H1 (cell line): ENCODE measurements around the gene CD276. TPM values are rescaled to one million over a fixed set of nuclear protein-coding genes. Genes with fewer than 3 reads are reported as not detected.

Experiments
- CBX8 ChIP-seq: fragments of 300-800, 300-1000 bp; sonication (generic); IDR thresholded peaks from 2 replicates; pipeline ENCODE4 v1.7.1; 2016; ENCODE audit warnings: low read depth, low read length, borderline replicate concordance
- EGR1 ChIP-seq: IDR thresholded peaks from 2 replicates; pipeline ENCODE4 v1.6.1; 2011; ENCODE audit warnings: low read depth, low read length, borderline replicate concordance
- HDAC2 ChIP-seq, 2 experiments: fragments of 300-600 bp in 1 of 2; sonication (generic) in 1 of 2; IDR thresholded peaks; 2 replicates each; pipeline ENCODE4 v1.6.1; 2011 to 2012; ENCODE audit warnings: low read depth in 2 of 2, low read length in 2 of 2, mild to moderate bottlenecking in 2 of 2, moderate library complexity in 2 of 2, borderline replicate concordance in 1 of 2, inconsistent platforms in 1 of 2
- JUN ChIP-seq: IDR thresholded peaks from 2 replicates; pipeline ENCODE4 v1.6.1; 2011; ENCODE audit warnings: low read depth, mild to moderate bottlenecking, improper control_type of control experiment, low read length
- SIRT6 ChIP-seq: IDR thresholded peaks from one replicate; pipeline ENCODE4 v1.7.1; 2012; ENCODE audit warnings: low read length, inconsistent platforms
- SP2 ChIP-seq: IDR thresholded peaks from 2 replicates; pipeline ENCODE4 v1.6.1; 2012; ENCODE audit warnings: mild to moderate bottlenecking, low read length, inconsistent platforms
- SRF ChIP-seq: IDR thresholded peaks from 2 replicates; pipeline ENCODE4 v1.6.1; 2011; ENCODE audit warnings: mild to moderate bottlenecking, low read depth, low read length, moderate library complexity
- TEAD4 ChIP-seq: IDR thresholded peaks from 2 replicates; pipeline ENCODE4 v1.6.1; 2012; ENCODE audit warnings: low read depth, low read length, inconsistent platforms, mixed read lengths
- YY1 ChIP-seq: IDR thresholded peaks from 2 replicates; pipeline ENCODE4 v1.6.1; 2011; ENCODE audit warnings: low read depth, mild to moderate bottlenecking, low read length
- polyA plus RNA-seq, 7 experiments: library from polyadenylated mRNA; depleted of rRNA in 3 of 7; stranded (reverse) in 5 of 7; unstranded in 2 of 7; fragments of >200 nt in 5 of 7; fragments of 200-250 nt in 2 of 7; gene quantifications; 1 replicate in 5 of 7; 2 replicates in 1 of 7; 4 replicates in 1 of 7; pipeline versions ENCODE4 v1.2.1 to v1.2.3, GENCODE V29; 2011 to 2013; ENCODE audit warnings: missing spikeins in 2 of 7, mixed read lengths in 2 of 7
- total RNA-seq: library from RNA; stranded (reverse); fragmentation: NEBNext Ultra II Directional; extraction: Animal tissue kit (Norgen Biotek cat#: 25700); gene quantifications from 2 replicates; pipeline ENCODE4 v1.2.1, GENCODE V29; 2021
- TF ChIP-seq, protein P1 (sequence below): fragments of 300-600 bp; sonication (generic); IDR thresholded peaks from 2 replicates; pipeline ENCODE4 v1.7.1; 2012; ENCODE audit warnings: low read length, moderate library complexity, mild to moderate bottlenecking, inconsistent platforms; ENCODE audit not compliant: insufficient replicate concordance

Gene CD276
- total and polyA plus RNA-seq, 2 of the 8 experiments (the other 6 are each of a cell fraction or from before 2014, with no cell fraction given), result 156 to 158 TPM

DNA sequence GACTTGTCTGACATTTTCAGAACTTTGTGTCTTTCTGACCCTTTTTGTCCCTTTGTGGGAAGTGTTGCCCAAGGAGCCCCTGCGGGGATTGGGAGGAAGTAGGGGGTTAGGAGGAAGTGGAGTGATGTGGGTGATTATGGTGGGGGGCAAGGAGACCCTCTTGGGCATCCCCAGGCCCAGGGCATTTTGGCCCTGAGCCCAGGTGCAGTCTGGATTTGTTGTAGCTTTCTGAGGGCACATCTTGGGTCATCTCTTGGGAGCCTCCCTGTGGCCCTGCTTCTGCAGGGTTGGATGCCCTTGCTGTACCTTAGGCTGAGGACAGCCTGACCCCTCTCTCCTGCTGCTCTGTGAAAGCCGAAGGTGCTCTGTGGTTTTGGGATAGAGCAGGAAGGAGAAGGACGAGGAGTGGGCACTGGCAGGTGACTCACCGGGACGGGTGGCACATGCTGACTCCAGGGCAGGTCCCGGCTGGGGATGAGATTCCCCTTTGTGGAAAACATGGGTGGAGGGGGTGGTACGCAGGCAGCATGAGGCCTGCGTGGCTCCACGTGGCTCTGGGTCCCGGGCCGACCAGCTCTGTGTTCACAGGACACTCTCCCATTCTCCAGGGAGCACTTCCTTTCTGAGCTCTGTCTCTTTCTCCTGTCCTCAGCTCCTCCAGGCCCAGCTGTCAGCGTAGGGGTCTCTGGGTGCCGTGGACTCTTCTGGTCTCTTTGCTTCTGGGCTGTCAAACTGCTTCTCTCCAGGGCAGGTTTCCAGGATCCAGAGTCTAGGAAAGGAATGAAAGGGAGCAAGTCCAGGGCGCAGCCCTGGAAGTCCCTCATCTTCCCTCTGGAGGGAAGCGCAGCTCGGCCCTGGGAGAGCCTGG, 11.8 kb downstream of the CD276 start (continued):
- TF ChIP-seq, protein P1, sequence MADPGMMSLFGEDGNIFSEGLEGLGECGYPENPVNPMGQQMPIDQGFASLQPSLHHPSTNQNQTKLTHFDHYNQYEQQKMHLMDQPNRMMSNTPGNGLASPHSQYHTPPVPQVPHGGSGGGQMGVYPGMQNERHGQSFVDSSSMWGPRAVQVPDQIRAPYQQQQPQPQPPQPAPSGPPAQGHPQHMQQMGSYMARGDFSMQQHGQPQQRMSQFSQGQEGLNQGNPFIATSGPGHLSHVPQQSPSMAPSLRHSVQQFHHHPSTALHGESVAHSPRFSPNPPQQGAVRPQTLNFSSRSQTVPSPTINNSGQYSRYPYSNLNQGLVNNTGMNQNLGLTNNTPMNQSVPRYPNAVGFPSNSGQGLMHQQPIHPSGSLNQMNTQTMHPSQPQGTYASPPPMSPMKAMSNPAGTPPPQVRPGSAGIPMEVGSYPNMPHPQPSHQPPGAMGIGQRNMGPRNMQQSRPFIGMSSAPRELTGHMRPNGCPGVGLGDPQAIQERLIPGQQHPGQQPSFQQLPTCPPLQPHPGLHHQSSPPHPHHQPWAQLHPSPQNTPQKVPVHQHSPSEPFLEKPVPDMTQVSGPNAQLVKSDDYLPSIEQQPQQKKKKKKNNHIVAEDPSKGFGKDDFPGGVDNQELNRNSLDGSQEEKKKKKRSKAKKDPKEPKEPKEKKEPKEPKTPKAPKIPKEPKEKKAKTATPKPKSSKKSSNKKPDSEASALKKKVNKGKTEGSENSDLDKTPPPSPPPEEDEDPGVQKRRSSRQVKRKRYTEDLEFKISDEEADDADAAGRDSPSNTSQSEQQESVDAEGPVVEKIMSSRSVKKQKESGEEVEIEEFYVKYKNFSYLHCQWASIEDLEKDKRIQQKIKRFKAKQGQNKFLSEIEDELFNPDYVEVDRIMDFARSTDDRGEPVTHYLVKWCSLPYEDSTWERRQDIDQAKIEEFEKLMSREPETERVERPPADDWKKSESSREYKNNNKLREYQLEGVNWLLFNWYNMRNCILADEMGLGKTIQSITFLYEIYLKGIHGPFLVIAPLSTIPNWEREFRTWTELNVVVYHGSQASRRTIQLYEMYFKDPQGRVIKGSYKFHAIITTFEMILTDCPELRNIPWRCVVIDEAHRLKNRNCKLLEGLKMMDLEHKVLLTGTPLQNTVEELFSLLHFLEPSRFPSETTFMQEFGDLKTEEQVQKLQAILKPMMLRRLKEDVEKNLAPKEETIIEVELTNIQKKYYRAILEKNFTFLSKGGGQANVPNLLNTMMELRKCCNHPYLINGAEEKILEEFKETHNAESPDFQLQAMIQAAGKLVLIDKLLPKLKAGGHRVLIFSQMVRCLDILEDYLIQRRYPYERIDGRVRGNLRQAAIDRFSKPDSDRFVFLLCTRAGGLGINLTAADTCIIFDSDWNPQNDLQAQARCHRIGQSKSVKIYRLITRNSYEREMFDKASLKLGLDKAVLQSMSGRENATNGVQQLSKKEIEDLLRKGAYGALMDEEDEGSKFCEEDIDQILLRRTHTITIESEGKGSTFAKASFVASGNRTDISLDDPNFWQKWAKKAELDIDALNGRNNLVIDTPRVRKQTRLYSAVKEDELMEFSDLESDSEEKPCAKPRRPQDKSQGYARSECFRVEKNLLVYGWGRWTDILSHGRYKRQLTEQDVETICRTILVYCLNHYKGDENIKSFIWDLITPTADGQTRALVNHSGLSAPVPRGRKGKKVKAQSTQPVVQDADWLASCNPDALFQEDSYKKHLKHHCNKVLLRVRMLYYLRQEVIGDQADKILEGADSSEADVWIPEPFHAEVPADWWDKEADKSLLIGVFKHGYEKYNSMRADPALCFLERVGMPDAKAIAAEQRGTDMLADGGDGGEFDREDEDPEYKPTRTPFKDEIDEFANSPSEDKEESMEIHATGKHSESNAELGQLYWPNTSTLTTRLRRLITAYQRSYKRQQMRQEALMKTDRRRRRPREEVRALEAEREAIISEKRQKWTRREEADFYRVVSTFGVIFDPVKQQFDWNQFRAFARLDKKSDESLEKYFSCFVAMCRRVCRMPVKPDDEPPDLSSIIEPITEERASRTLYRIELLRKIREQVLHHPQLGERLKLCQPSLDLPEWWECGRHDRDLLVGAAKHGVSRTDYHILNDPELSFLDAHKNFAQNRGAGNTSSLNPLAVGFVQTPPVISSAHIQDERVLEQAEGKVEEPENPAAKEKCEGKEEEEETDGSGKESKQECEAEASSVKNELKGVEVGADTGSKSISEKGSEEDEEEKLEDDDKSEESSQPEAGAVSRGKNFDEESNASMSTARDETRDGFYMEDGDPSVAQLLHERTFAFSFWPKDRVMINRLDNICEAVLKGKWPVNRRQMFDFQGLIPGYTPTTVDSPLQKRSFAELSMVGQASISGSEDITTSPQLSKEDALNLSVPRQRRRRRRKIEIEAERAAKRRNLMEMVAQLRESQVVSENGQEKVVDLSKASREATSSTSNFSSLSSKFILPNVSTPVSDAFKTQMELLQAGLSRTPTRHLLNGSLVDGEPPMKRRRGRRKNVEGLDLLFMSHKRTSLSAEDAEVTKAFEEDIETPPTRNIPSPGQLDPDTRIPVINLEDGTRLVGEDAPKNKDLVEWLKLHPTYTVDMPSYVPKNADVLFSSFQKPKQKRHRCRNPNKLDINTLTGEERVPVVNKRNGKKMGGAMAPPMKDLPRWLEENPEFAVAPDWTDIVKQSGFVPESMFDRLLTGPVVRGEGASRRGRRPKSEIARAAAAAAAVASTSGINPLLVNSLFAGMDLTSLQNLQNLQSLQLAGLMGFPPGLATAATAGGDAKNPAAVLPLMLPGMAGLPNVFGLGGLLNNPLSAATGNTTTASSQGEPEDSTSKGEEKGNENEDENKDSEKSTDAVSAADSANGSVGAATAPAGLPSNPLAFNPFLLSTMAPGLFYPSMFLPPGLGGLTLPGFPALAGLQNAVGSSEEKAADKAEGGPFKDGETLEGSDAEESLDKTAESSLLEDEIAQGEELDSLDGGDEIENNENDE, result no peak
- no peak for TF ChIP-seq YY1
- TF ChIP-seq EGR1, result no peak
- TF ChIP-seq TEAD4, result no peak
- TF ChIP-seq SP2, result no peak
- TF ChIP-seq HDAC2 (IDR thresholded peaks at IDR 0.05; ENCODE audit: borderline replicate concordance in 1 of 2, low read depth in 2 of 2, low read length in 2 of 2), result no peak
- TF ChIP-seq SIRT6, result no peak
- TF ChIP-seq SRF, result no peak
- no peak for TF ChIP-seq CBX8
- TF ChIP-seq JUN, result no peak
